Aorta (tissue), 5 donors: Measurements from ENCODE around the gene TEAD1. TPM values are rescaled to one million over a fixed set of nuclear protein-coding genes. Genes with fewer than 3 reads are reported as not detected.
"Not testable (repeated sequence)": the region's sequence is repeated elsewhere in the genome, so short reads cannot be mapped to it uniquely, and the experiment has no call there.

ENCODE experiments used
- ATAC-seq: fragments of 200-7000 bp; cut with Tn5 transposase; one replicate; pipeline ENCODE4 v1.9.1; 2022; ENCODE audit warnings: moderate library complexity; ENCODE audit not compliant: low FRiP score
- DNase-seq, 2 donors: peaks; one replicate each; pipeline ENCODE4 v3.0.0-alpha.2; 2020
- H3K27ac ChIP-seq, 2 donors: one replicate each; pipeline ENCODE4 v1.5.1; 2013; ENCODE audit warnings: low read length in 2 of 2, mild to moderate bottlenecking in 2 of 2, moderate library complexity in 2 of 2, control low read depth in 1 of 2, inconsistent platforms in 1 of 2, low read depth in 1 of 2
- H3K27me3 ChIP-seq, 2 donors: one replicate each; pipeline ENCODE4 v1.6.1; 2013; ENCODE audit warnings: control low read depth in 1 of 2, low read length in 1 of 2, mild to moderate bottlenecking in 1 of 2, moderate library complexity in 1 of 2; ENCODE audit not compliant: insufficient read depth in 2 of 2, control insufficient read depth in 1 of 2
- H3K36me3 ChIP-seq, 2 donors: one replicate each; pipeline ENCODE4 v1.6.1; 2013; ENCODE audit warnings: control low read depth in 1 of 2, low read length in 1 of 2, mild to moderate bottlenecking in 1 of 2; ENCODE audit not compliant: insufficient read depth in 2 of 2, control insufficient read depth in 1 of 2
- H3K4me1 ChIP-seq, 2 donors: one replicate each; pipeline ENCODE4 v1.6.1; 2013; ENCODE audit warnings: low read length in 2 of 2, control low read depth in 1 of 2, mild to moderate bottlenecking in 1 of 2, moderate library complexity in 1 of 2; ENCODE audit not compliant: insufficient read depth in 2 of 2, control insufficient read depth in 1 of 2
- H3K4me3 ChIP-seq, 2 donors: one replicate each; pipeline ENCODE4 v1.5.1; 2013; ENCODE audit warnings: low read length in 2 of 2, control low read depth in 1 of 2, mild to moderate bottlenecking in 1 of 2
- H3K9me3 ChIP-seq: one replicate; pipeline ENCODE4 v1.6.1; 2013; ENCODE audit warnings: mild to moderate bottlenecking, low read length; ENCODE audit not compliant: control insufficient read depth
- WGBS, 2 donors: extraction: QIAGEN DNeasy Blood & Tissue Kit; methylation state at CpG; one replicate each; pipeline ENCODE4 v1.1.7; 2013; 5-methylcytosine and 5-hydroxymethylcytosine counted together
- intact Hi-C, 2 donors: fragments of 100-400 bp; cut with DNase I; formaldehyde crosslinking; loops; one replicate each; pipeline versions ENCODE4 v1.14.2 to v1.15.0; 2022
- polyA plus RNA-seq, 2 donors: library from polyadenylated mRNA; stranded (reverse); fragments of 200-250 nt; gene quantifications; one replicate each; pipeline ENCODE4 v1.2.3, GENCODE V29; 2013
- total RNA-seq, 2 donors: library from RNA; stranded (reverse); fragmentation: NEBNext Ultra II Directional; extraction: Animal tissue kit (Norgen Biotek cat#: 25700); gene quantifications; one replicate each; pipeline ENCODE4 v1.2.1, GENCODE V29; 2021
- donor health status: healthy with polysubstance abuse.
- donor health status: Bipolar disorder and iron deficiency.
- donor health status: DM: no; HTN: no; CAD: no.
- donor health status: DM: no; HTN: no; CAD: no.
- donor health status: DM: yes; HTN: yes; CAD: no.

The TEAD1 gene
- total and polyA plus RNA-seq, 4 donors, result 10.8 to 64.9 (median 34.3) TPM

GRCh38 chr11:12877508-12877907 lies 203.3 kb downstream of the TEAD1 start:
- H3K4me1 ChIP-seq, ATAC-seq, H3K4me3 ChIP-seq, DNase-seq, H3K27ac ChIP-seq, H3K9me3 ChIP-seq, intact Hi-C loops, H3K36me3 ChIP-seq, H3K27me3 ChIP-seq: not testable (repeated sequence)
- WGBS, 2 donors, result 96 to 98% methylated on average over 4 of the region's 4 CpGs

GRCh38 chr11:12880327-12880726 lies 206.1 kb downstream of the TEAD1 start:
- no peak for ATAC-seq
- H3K27ac ChIP-seq, result no peak overlapping the region
- intact Hi-C loops, result no loop called here
- no peak for DNase-seq
- no peak overlapping the region for H3K4me3 ChIP-seq
- WGBS, 2 donors, result 97 to 98% methylated on average over 6 of the region's 6 CpGs
- H3K36me3 ChIP-seq, result no peaks in the 10 kb centered on the region
- H3K4me1 ChIP-seq, result no peaks in the 10 kb centered on the region
- H3K9me3 ChIP-seq, result no peaks in the 10 kb centered on the region
- no peaks in the 10 kb centered on the region for H3K27me3 ChIP-seq

GRCh38 chr11:12882670-12883069 lies 208.4 kb downstream of the TEAD1 start:
- 67 to 72% methylated on average over 5 of the region's 5 CpGs for WGBS, 2 donors
- Histone ChIP-seq H3K9me3 (no peaks in the 10 kb centered on the region), H3K4me3 (no peak overlapping the region), H3K27ac (no peak overlapping the region), H3K27me3 (no peaks in the 10 kb centered on the region), H3K4me1 (no peaks in the 10 kb centered on the region), H3K36me3 (no peaks in the 10 kb centered on the region)
- intact Hi-C loops, result no loop called here
- DNase-seq, result no peak
- ATAC-seq, result no peak

GRCh38 chr11:12884751-12885318 lies 210.6 kb downstream of the TEAD1 start:
- intact Hi-C loops, result loop anchor here in 1 of 2 donors (5.0 kb wide), 1 partner anchor 58 kb away; no protein-coding TSS in a partner anchor

GRCh38 chr11:12885717-12886239 lies 211.6 kb downstream of the TEAD1 start:
- DNase-seq (no peak), ATAC-seq (no peak)
- H3K27ac ChIP-seq, result no peak overlapping the region
- H3K9me3 ChIP-seq, result no peaks in the 10 kb centered on the region
- no peak overlapping the region for H3K4me3 ChIP-seq
- no peaks in the 10 kb centered on the region for H3K36me3 ChIP-seq
- intact Hi-C loops, result loop anchor here in 1 of 2 donors (5.0 kb wide), 1 partner anchor 58 kb away; no protein-coding TSS in a partner anchor
- no peaks in the 10 kb centered on the region for H3K27me3 ChIP-seq
- 86 to 88% methylated on average over 8 of the region's 8 CpGs for WGBS, 2 donors
- no peaks in the 10 kb centered on the region for H3K4me1 ChIP-seq

More at GRCh38 chr11:12884751-12885318, 210.6 kb downstream of the TEAD1 start:
- Histone ChIP-seq H3K4me3 (no peak overlapping the region), H3K27me3 (no peaks in the 10 kb centered on the region), H3K9me3 (no peaks in the 10 kb centered on the region), H3K4me1 (no peaks in the 10 kb centered on the region), H3K27ac (no peak overlapping the region), H3K36me3 (no peaks in the 10 kb centered on the region)
- WGBS, 2 donors, result 86 to 93% methylated on average over 5 of the region's 5 CpGs
- DNase-seq, result no peak
- ATAC-seq, result no peak

GRCh38 chr11:12886508-12886907 lies 212.3 kb downstream of the TEAD1 start:
- Histone ChIP-seq H3K27ac (no peak overlapping the region), H3K4me3 (no peak overlapping the region), H3K27me3 (no peaks in the 10 kb centered on the region), H3K4me1 (no peaks in the 10 kb centered on the region), H3K9me3 (no peaks in the 10 kb centered on the region), H3K36me3 (no peaks in the 10 kb centered on the region)
- ATAC-seq (no peak), DNase-seq (no peak)
- intact Hi-C loops, result loop anchor here in 1 of 2 donors (5.0 kb wide), 1 partner anchor 59 kb away; no protein-coding TSS in a partner anchor

GRCh38 chr11:12888525-12889158 lies 214.4 kb downstream of the TEAD1 start:
- Histone ChIP-seq H3K9me3 (no peaks in the 10 kb centered on the region), H3K27ac (peak overlapping the region; percentile 17 to 61), H3K4me3 (no peak overlapping the region), H3K36me3 (no peaks in the 10 kb centered on the region), H3K27me3 (no peaks in the 10 kb centered on the region), H3K4me1 (no peaks in the 10 kb centered on the region)
- ATAC-seq (peak; percentile 87), DNase-seq (peak; percentile 91 to 95)
- intact Hi-C loops, result loop anchor here (2.0 to 5.0 kb wide), 4 partner anchors 61 to 558 kb away; partner anchors contain the start of gene TEAD1 (in 1 of the 2)
- 10 to 12% methylated on average over 6 of the region's 6 CpGs for WGBS, 2 donors

GRCh38 chr11:12889243-12889642 lies 215.0 kb downstream of the TEAD1 start:
- Histone ChIP-seq H3K27ac (peak overlapping the region in 1 of 2 donors; percentile 46), H3K36me3 (no peaks in the 10 kb centered on the region), H3K4me1 (no peaks in the 10 kb centered on the region), H3K4me3 (no peak overlapping the region), H3K27me3 (no peaks in the 10 kb centered on the region), H3K9me3 (no peaks in the 10 kb centered on the region)
- intact Hi-C loops, result loop anchor here (2.0 to 5.0 kb wide), 4 partner anchors 62 to 558 kb away; partner anchors contain the start of gene TEAD1 (in 1 of the 2)
- DNase-seq, result peak; percentile 78 to 79
- WGBS, 2 donors, result 2 to 4% methylated on average over 5 of the region's 5 CpGs
- ATAC-seq, result peak; percentile 83
